Mononuclear cell (primary cell): ENCODE data around the gene ADD1. TPM values are rescaled to one million over a fixed set of nuclear protein-coding genes. Genes with fewer than 3 reads are reported as not detected.

ENCODE experiments used
- H3K27me3 ChIP-seq: 2 replicates; pipeline ENCODE4 v1.6.0; 2011; ENCODE audit warnings: low read length, control low read depth; ENCODE audit not compliant: insufficient read depth
- H3K4me1 ChIP-seq: 2 replicates; pipeline ENCODE4 v1.5.1; 2011; ENCODE audit warnings: mild to moderate bottlenecking, low read length, control low read depth; ENCODE audit not compliant: insufficient read depth
- H3K4me3 ChIP-seq: 2 replicates; pipeline ENCODE4 v1.5.1; 2011; ENCODE audit warnings: mild to moderate bottlenecking, low read length, moderate library complexity
- H3K9me3 ChIP-seq: 2 replicates; pipeline ENCODE4 v1.5.1; 2011; ENCODE audit warnings: low read depth, mild to moderate bottlenecking, control low read depth, low read length
- total RNA-seq: library from RNA; depleted of rRNA; stranded (reverse); fragments of >200 nt; gene quantifications from one replicate; pipeline ENCODE4 v1.2.3, GENCODE V29; 2012

Gene ADD1
- total RNA-seq, 1 donor: 147 TPM

- no peaks in the 10 kb centered on the region for H3K27me3 ChIP-seq
- peaks cover 29% of the 10 kb centered on the region for H3K4me1 ChIP-seq
- H3K9me3 ChIP-seq: no peaks in the 10 kb centered on the region
- H3K4me3 ChIP-seq: no peak overlapping the region
Observed at GRCh38 chr4:2928242-2929176, 84.9 kb downstream of the ADD1 start.

GRCh38 chr4:2929469-2929868 is 85.8 kb downstream of the ADD1 start:
- Histone ChIP-seq H3K9me3 (no peaks in the 10 kb centered on the region), H3K27me3 (no peaks in the 10 kb centered on the region), H3K4me1 (peaks cover 32% of the 10 kb centered on the region), H3K4me3 (no peak overlapping the region)

- Histone ChIP-seq H3K4me3 (no peak overlapping the region), H3K9me3 (no peaks in the 10 kb centered on the region), H3K27me3 (no peaks in the 10 kb centered on the region), H3K4me1 (peaks cover 36% of the 10 kb centered on the region)
Observed at GRCh38 chr4:2930135-2930757, 86.6 kb downstream of the ADD1 start.

GRCh38 chr4:2930758-2931511 is 87.3 kb downstream of the ADD1 start:
- no peak overlapping the region for H3K4me3 ChIP-seq
- H3K4me1 ChIP-seq: peaks cover 43% of the 10 kb centered on the region
- H3K27me3 ChIP-seq: no peaks in the 10 kb centered on the region
- no peaks in the 10 kb centered on the region for H3K9me3 ChIP-seq

GRCh38 chr4:2931512-2932301 is 88.1 kb downstream of the ADD1 start:
- Histone ChIP-seq H3K27me3 (no peaks in the 10 kb centered on the region), H3K4me3 (no peak overlapping the region), H3K4me1 (peaks cover 50% of the 10 kb centered on the region), H3K9me3 (no peaks in the 10 kb centered on the region)

GRCh38 chr4:2932321-2932950 is 88.8 kb downstream of the ADD1 start:
- Histone ChIP-seq H3K4me1 (peaks cover 52% of the 10 kb centered on the region), H3K4me3 (no peak overlapping the region), H3K9me3 (no peaks in the 10 kb centered on the region), H3K27me3 (no peaks in the 10 kb centered on the region)

- Histone ChIP-seq H3K4me3 (no peak overlapping the region), H3K27me3 (no peaks in the 10 kb centered on the region), H3K4me1 (peaks cover 54% of the 10 kb centered on the region), H3K9me3 (no peaks in the 10 kb centered on the region)
Observed at GRCh38 chr4:2932951-2933565, 89.4 kb downstream of the ADD1 start.

GRCh38 chr4:2933566-2934076 is 90.0 kb downstream of the ADD1 start:
- Histone ChIP-seq H3K4me3 (peak overlapping the region; percentile 36), H3K9me3 (no peaks in the 10 kb centered on the region), H3K4me1 (peaks cover 55% of the 10 kb centered on the region), H3K27me3 (no peaks in the 10 kb centered on the region)

GRCh38 chr4:2934077-2934812 is 90.6 kb downstream of the ADD1 start:
- H3K4me3 ChIP-seq: peak overlapping the region; percentile 89

GRCh38 chr4:2934813-2935761 is 91.4 kb downstream of the ADD1 start:
- Histone ChIP-seq H3K27me3 (no peaks in the 10 kb centered on the region), H3K4me1 (peaks cover 55% of the 10 kb centered on the region), H3K4me3 (peak overlapping the region; percentile 89), H3K9me3 (no peaks in the 10 kb centered on the region)

More at GRCh38 chr4:2934077-2934812, 90.6 kb downstream of the ADD1 start:
- no peaks in the 10 kb centered on the region for H3K9me3 ChIP-seq
- H3K27me3 ChIP-seq: no peaks in the 10 kb centered on the region
- peaks cover 55% of the 10 kb centered on the region for H3K4me1 ChIP-seq

GRCh38 chr4:2935762-2936743 is 92.4 kb downstream of the ADD1 start:
- Histone ChIP-seq H3K27me3 (no peaks in the 10 kb centered on the region), H3K4me3 (peak overlapping the region; percentile 89), H3K9me3 (no peaks in the 10 kb centered on the region), H3K4me1 (peaks cover 52% of the 10 kb centered on the region)
